Endodermal cell (in vitro differentiated cells): ENCODE results near the gene PRKAG2. TPM values are rescaled to one million over a fixed set of nuclear protein-coding genes. Genes with fewer than 3 reads are reported as not detected.

Source experiments
- DNase-seq: peaks from one replicate; pipeline ENCODE4 v3.0.0-alpha.2; 2017
- H3K27ac ChIP-seq: 2 replicates; pipeline ENCODE4 v1.5.1; 2013; ENCODE audit warnings: mild to moderate bottlenecking, low read depth, low read length, moderate library complexity
- H3K27me3 ChIP-seq: 2 replicates; pipeline ENCODE4 v1.6.1; 2013; ENCODE audit warnings: mild to moderate bottlenecking, low read length, moderate library complexity; ENCODE audit not compliant: insufficient read depth, control insufficient read depth, poor library complexity, severe bottlenecking
- H3K36me3 ChIP-seq: 2 replicates; pipeline ENCODE4 v1.7.0; 2013; ENCODE audit warnings: mild to moderate bottlenecking, low read length, moderate library complexity; ENCODE audit not compliant: control insufficient read depth, insufficient read depth
- H3K4me1 ChIP-seq: one replicate; pipeline ENCODE4 v1.7.0; 2013; ENCODE audit warnings: low read length; ENCODE audit not compliant: control insufficient read depth, insufficient read depth
- H3K4me3 ChIP-seq: 2 replicates; pipeline ENCODE4 v1.5.1; 2013; ENCODE audit warnings: mild to moderate bottlenecking, low read length, moderate library complexity
- H3K9ac ChIP-seq: 2 replicates; pipeline ENCODE4 v1.6.1; 2013; ENCODE audit warnings: mild to moderate bottlenecking, low read length, moderate library complexity; ENCODE audit not compliant: poor library complexity, severe bottlenecking; ENCODE audit errors: extremely low read depth
- H3K9me3 ChIP-seq: 2 replicates; pipeline ENCODE4 v1.6.1; 2013; ENCODE audit warnings: mild to moderate bottlenecking, low read length, moderate library complexity; ENCODE audit not compliant: control insufficient read depth
- H3K27ac Mint-ChIP-seq: 2 replicates; pipeline ENCODE4 v1.8.0; 2020; ENCODE audit warnings: mixed read lengths
- H3K27me3 Mint-ChIP-seq: 2 replicates; pipeline ENCODE4 v1.8.0; 2021; ENCODE audit warnings: mild to moderate bottlenecking, mixed read lengths; ENCODE audit not compliant: insufficient read depth
- H3K36me3 Mint-ChIP-seq: 2 replicates; pipeline ENCODE4 v1.8.0; 2020; ENCODE audit warnings: low read depth, mixed read lengths
- H3K4me1 Mint-ChIP-seq: 2 replicates; pipeline ENCODE4 v1.8.0; 2020; ENCODE audit warnings: mixed read lengths
- H3K4me3 Mint-ChIP-seq: 2 replicates; pipeline ENCODE4 v1.8.0; 2020; ENCODE audit warnings: mild to moderate bottlenecking, moderate library complexity, mixed read lengths
- H3K9me3 Mint-ChIP-seq: 2 replicates; pipeline ENCODE4 v1.8.0; 2020; ENCODE audit warnings: mild to moderate bottlenecking, mixed read lengths
- WGBS, 2 experiments: methylation state at CpG; one replicate each; pipeline versions ENCODE4 v1.1.5 to v1.1.7; 2013; ENCODE audit warnings: missing lambda C conversion rate in 2 of 2, mixed read lengths in 1 of 2; ENCODE audit not compliant: insufficient coverage in 1 of 2, insufficient read length in 1 of 2; 5-methylcytosine and 5-hydroxymethylcytosine counted together
- total RNA-seq, 2 donors: library from RNA; stranded (reverse); fragmentation: NEBNext Ultra II Directional in 1 of 2; extraction: Animal tissue kit (Norgen Biotek cat#: 25700) in 1 of 2; gene quantifications; 2 replicates in 1 of 2; 3 replicates in 1 of 2; pipeline ENCODE4 v1.2.1, GENCODE V29; 2021
- TF ChIP-seq, protein P1 (sequence below): fragments of 200-600 bp; sonication (generic); conservative IDR thresholded peaks from 2 replicates; pipeline ENCODE4 v1.5.0; 2021; ENCODE audit warnings: antibody characterized with exemption, mild to moderate bottlenecking

The PRKAG2 gene
- total RNA-seq, 2 donors from 2014 or later, result 17.2 to 20.7 TPM

DNA sequence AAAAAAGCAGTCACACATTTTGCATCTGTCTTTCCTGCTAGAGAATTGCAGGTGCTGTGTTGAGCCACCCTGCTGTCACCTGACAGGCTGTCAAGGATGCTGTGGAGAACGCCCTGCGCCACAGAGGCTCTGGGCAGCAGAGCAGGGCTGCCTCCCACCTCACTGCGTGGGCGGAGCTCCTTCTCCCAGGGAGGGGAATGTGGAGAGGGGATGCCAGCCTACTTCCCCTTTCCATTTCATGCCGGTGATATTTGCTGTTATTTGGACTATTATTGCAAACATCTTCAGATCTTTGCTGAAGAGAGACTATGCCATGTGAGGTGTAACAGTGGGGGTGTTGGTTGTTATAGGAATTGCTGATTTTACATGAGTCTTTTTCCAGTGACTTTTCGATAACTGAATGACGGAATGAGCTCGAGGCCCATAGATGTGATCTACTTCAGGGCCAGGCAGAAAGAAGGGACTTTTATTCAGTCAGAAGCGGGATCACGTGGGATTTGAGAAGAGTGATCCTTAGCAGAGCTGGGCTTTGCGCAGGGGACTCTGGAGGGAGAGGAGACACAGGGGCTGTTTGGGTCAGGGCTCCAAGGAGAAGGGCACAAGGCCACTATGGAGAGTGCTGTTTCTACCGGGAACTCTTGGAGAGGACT is 13.6 kb upstream of the PRKAG2 start:
- peak; percentile 60 for DNase-seq
- Histone ChIP-seq H3K27ac (no peak overlapping the region), H3K9ac (no peak overlapping the region), H3K27me3 (peaks cover 15% of the 10 kb centered on the region), H3K4me1 (no peaks in the 10 kb centered on the region), H3K4me3 (no peak overlapping the region), H3K36me3 (no peaks in the 10 kb centered on the region), H3K9me3 (no peaks in the 10 kb centered on the region)
- Mint-ChIP-seq H3K27ac (no peak overlapping the region), H3K4me1 (no peaks in the 10 kb centered on the region), H3K27me3 (peaks cover 43% of the 10 kb centered on the region), H3K9me3 (no peaks in the 10 kb centered on the region), H3K4me3 (no peak overlapping the region), H3K36me3 (no peaks in the 10 kb centered on the region)
- 86 to 93% methylated on average over 6 to 12 of the region's 12 CpGs for WGBS, 2 experiments
- TF ChIP-seq, protein P1, sequence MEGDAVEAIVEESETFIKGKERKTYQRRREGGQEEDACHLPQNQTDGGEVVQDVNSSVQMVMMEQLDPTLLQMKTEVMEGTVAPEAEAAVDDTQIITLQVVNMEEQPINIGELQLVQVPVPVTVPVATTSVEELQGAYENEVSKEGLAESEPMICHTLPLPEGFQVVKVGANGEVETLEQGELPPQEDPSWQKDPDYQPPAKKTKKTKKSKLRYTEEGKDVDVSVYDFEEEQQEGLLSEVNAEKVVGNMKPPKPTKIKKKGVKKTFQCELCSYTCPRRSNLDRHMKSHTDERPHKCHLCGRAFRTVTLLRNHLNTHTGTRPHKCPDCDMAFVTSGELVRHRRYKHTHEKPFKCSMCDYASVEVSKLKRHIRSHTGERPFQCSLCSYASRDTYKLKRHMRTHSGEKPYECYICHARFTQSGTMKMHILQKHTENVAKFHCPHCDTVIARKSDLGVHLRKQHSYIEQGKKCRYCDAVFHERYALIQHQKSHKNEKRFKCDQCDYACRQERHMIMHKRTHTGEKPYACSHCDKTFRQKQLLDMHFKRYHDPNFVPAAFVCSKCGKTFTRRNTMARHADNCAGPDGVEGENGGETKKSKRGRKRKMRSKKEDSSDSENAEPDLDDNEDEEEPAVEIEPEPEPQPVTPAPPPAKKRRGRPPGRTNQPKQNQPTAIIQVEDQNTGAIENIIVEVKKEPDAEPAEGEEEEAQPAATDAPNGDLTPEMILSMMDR, result no peak

GRCh38 chr7:151889406-151890354 is 12.8 kb upstream of the PRKAG2 start:
- H3K36me3 ChIP-seq, result no peaks in the 10 kb centered on the region
- peaks cover 15% of the 10 kb centered on the region for H3K27me3 ChIP-seq
- no peaks in the 10 kb centered on the region for H3K9me3 ChIP-seq
- peak; percentile 38 for DNase-seq
- Mint-ChIP-seq H3K4me3 (no peak overlapping the region), H3K27me3 (peaks cover 51% of the 10 kb centered on the region), H3K36me3 (no peaks in the 10 kb centered on the region), H3K9me3 (no peaks in the 10 kb centered on the region), H3K27ac (no peak overlapping the region), H3K4me1 (no peaks in the 10 kb centered on the region)
- no peak overlapping the region for H3K9ac ChIP-seq
- TF ChIP-seq, protein P1, result no peak
- no peaks in the 10 kb centered on the region for H3K4me1 ChIP-seq
- H3K4me3 ChIP-seq, result no peak overlapping the region
- H3K27ac ChIP-seq, result no peak overlapping the region
- WGBS, 2 experiments, result 90 to 94% methylated on average over 17 to 21 of the region's 21 CpGs

DNA sequence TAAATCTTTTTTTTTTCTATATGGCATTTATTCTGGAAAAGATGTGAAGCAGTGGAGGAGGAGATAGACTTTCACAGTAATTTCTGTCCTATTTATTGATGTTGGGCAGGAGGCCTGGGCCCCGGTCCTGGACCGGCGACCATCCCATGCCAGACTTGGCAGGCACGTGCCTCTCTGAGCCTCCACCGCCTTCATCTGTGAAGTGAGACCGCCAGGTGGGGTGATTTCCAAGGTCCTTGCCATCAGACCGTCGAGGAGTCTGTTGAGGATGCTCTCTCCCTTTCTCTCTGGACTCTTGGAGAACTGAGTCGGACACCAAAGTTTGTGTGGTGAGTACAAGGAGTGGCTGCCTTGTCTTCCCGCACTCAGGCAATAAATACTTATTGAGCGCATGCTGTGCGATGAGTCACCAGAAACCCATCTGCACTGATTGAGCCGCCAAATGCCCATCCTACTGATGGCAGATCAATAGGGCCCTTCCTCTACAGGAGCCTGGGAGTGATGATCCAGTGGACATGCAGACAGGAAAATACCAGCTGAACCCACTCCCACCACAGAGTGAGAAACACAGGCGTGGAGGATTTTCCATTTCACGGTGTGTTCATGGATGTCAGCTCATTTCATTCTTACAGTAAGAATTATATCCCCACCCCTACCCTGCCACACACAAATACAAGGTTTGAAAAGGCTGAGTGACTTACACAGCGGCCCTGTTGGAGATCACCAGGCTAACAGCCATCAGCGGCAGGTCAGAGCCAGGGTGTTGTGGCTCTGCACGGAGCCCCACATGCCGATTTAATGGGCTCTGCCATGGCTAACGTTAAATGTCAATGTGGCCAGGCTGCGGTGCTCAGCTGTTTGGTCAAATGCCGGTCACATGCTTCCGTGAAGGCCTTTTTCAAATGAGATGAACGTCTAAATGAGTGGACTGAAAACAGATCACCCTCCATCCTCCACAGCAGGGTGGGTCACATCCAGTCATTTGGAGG is 11.5 kb upstream of the PRKAG2 start:
- Histone ChIP-seq H3K9ac (no peak overlapping the region), H3K4me1 (no peaks in the 10 kb centered on the region), H3K27me3 (peaks cover 21% of the 10 kb centered on the region), H3K27ac (no peak overlapping the region), H3K36me3 (no peaks in the 10 kb centered on the region), H3K9me3 (no peaks in the 10 kb centered on the region), H3K4me3 (no peak overlapping the region)
- Mint-ChIP-seq H3K27me3 (peaks cover 60% of the 10 kb centered on the region), H3K9me3 (no peaks in the 10 kb centered on the region), H3K4me3 (no peak overlapping the region), H3K27ac (no peak overlapping the region), H3K36me3 (no peaks in the 10 kb centered on the region), H3K4me1 (no peaks in the 10 kb centered on the region)
- TF ChIP-seq, protein P1, result peak; percentile 64
- WGBS, 2 experiments, result 82 to 89% methylated on average over 21 to 24 of the region's 24 CpGs
- DNase-seq, result peak; percentile 76
